ENCODE results near the gene GOLGA8J.
"Not testable (repeated sequence)": the region's sequence is repeated elsewhere in the genome, so short reads cannot be mapped to it uniquely, and the experiment has no call there.

GOLGA8J gene, protein sequence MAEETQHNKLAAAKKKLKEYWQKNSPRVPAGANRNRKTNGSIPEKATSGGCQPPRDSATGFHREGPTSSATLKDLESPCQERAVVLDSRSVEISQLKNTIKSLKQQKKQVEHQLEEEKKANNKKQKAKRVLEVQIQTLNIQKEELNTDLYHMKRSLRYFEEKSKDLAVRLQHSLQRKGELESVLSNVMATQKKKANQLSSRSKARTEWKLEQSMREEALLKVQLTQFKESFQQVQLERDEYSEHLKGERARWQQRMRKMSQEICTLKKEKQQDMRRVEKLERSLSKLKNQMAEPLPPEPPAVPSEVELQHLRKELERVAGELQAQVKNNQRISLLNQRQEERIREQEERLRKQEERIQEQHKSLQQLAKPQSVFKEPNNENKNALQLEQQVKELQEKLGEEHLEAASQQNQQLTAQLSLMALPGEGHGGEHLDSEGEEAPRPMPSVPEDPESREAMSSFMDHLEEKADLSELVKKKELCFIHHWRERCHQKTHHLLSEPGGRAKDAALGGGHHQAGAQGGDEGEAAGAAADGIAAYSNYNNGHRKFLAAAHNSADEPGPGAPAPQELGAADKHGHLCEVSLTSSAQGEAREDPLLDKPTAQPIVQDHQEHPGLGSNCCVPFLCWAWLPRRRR

DNA sequence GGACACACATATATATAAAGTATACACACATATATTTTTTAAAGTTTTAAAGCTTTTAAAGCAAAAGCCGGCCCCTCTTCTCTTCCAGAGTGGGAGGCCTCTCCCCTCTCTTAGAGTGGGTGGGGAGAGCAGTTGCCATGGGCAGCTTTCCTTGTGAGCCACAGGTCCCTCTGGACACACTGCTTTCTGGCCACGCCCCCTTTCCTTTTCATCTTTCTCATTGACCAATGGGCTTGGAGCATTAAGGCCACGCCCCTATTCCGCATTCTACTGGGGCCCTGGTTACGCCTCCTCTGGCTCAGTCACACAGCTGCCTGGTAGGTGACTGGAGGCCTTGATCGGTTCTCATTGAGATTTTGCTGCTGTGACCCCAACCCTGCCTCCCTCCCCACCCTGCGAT is at the start of gene GOLGA8J:
GOLGA8J (plus strand) TSS at position 301 of the 400 bp plus-strand sequence; CDS start at position 399, 98 bp downstream.
- not testable (repeated sequence) for DNase-seq

GRCh38 chr15:30033211-30033610 is 49.5 kb upstream of the GOLGA8J start:
- DNase-seq = no peak

DNA sequence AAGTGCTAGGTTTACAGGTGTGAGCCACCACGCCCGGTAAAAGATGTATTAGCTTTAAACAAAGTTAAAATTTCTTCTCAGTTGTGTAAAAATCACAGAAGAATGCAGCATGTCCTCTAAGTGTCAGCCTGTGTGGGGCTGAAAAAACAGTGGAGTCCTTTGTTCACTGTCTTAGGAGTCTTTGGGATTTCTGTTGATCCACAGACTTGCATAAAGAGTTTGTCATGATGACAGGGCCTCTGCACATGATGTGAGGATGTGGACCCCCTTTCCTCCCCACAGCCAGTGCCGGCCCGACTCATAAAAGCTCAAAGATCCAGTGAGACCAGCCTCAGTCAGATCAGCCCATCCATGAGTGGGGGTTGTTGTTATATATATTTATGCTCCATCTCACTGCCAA is 49.0 kb upstream of the GOLGA8J start:
- no peak for DNase-seq

- no peak for DNase-seq
These were observed 46.6 kb upstream of the GOLGA8J start for GRCh38 chr15:30036036-30036703.

DNA sequence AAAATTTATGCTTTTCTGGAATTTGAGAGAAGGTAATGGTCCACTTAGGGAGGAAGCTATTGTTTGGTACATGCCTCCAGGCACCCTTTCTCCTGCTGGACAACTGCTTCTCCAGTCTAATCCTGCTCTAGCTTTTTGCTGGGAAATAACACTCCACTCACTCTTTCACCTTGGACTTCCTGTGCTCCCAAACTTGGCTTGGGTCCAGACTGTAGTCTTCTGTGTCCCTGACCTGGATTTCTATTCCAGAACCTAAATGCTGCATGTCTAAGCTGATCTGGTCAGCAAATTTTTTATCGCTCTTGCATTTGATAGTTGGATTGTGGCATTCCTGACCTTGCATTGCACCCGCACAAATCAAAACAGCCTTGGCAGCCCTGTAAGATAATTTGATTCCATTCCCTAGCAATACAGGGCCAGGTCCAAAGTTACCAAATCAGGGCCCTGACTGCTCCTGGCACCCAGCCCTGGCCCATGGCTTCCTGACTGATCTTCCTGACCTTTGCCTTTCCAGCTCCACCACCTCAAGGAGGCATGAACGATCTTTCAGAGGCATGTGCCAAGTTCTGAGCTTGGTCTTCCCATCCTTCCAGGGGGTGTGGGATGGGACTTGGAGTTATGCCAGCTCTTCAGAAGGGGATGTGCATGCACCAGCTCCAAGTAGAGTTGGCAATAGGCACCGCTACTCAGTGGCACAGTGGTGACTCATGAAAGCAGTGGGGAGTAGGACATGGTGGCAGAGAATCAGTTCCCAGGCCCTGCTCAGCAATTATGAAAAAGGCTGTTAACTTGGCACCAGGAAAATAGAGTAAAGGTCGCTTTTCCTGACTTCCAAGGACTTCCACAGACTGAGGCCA is 43.9 kb upstream of the GOLGA8J start:
- DNase-seq = no peak

DNA sequence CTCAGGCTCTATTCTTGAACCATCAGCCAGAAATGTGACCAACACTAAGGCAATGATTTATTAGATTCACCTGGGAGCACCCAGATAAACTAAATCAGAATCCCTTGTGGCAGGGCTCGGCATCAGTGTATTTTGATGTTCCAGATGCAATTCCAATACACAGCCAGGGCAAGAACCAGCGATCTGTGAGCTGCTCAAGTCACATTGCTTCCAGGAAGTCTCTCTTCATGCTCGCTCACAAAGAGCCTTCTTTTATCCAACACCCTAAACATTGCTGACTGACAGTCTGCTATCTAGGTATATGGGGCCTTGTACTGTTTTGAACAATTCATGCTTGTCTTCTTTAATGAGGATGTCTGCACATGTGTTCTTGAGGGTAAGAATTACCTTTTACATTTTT is 40.9 kb upstream of the GOLGA8J start:
- DNase-seq = no peak

DNA sequence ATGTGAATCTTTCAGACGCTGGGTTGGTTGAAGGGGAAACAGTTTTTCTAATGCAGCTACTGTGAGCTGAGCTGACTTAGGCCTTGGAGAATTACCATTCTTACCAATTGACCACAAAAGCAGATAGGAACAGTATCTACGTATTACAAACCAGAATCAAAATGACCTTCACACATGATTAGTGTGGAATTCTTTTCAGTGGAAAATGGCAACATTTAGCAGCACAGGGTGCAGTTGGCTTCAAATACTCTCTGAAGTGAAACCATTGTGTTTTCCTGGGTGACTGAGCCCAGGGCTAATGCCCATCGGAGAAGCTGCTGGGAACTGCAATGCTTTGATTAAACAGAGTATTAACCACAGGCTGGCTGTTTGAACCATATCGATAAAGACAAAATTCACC is 40.2 kb upstream of the GOLGA8J start:
- DNase-seq = no peak

DNA sequence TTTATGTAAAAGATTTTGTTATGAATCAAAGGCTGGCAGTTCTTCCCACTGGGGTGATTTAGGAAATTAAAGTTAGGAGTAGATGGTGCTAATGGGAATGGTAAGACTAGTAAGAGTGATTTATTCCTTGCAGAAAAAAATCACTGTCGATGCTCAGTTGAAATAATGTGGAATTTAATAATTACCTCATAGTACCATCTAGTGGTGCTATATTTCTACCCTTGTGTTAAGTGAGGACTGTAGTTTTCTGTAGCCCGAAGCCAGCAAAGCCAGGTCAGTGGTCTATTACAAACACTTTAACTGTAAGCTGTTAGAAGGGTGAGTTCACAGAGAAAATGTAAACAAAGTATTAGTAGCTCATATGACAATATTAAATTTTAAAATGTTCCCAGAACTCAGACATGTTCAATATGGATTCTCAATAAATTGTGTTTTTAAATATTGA is 39.5 kb upstream of the GOLGA8J start:
- no peak for DNase-seq

- DNase-seq = no peak
These were observed 38.4 kb upstream of the GOLGA8J start for GRCh38 chr15:30044377-30044776.

DNA sequence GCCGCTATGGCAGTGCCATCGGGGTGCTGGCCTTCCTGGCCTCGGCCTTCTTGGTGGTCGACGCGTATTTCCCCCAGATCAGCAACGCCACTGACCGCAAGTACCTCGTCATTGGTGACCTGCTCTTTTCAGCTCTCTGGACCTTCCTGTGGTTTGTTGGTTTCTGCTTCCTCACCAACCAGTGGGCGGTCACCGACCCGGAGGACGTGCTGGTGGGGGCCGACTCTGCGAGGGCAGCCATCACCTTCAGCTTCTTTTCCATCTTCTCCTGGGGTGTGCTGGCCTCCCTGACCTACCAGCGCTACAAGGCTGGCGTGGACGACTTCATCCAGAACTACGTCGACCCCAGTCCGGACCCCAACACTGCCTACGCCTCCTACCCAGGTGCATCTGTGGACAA is 37.9 kb upstream of the GOLGA8J start:
- not testable (repeated sequence) for DNase-seq

DNA sequence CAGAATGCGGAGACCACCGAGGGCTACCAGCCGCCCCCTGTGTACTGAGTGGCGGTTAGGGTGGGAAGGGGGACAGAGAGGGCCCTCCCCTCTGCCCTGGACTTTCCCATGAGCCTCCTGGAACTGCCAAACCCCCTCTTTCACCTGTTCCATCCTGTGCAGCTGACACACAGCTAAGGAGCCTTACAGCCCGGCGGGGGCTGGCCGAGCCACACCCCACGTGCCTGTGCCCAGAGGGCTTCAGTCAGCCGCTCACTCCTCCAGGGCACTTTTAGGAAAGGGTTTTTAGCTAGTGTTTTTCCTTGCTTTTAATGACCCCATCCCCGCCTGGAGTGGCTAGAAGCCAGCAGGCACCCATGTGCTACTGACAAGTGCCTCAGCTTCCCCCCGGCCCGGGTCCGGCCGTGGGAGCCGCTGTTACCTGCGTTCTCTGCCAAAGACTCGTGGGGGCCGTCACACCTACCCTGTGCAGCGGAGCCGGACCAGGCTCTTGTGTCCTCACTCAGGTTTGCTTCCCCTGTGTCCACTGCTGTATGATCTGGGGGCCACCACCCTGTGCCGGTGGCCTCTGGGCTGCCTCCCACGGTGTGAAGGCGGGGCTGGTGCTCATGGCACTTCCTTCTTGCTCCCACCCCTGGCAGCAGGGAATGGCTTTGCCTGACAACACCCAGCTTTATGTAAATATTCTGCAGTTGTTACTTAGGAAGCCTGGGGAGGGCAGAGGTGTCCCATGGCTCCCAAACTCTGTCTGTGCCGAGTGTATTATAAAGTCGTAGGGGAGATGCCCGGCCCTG is 37.3 kb upstream of the GOLGA8J start:
- DNase-seq = not testable (repeated sequence)

- no peak for DNase-seq
These were observed 36.3 kb upstream of the GOLGA8J start for GRCh38 chr15:30046430-30046829.

GRCh38 chr15:30055604-30056003 is 27.2 kb upstream of the GOLGA8J start:
- no peak for DNase-seq

- no peak for DNase-seq
These were observed 26.6 kb upstream of the GOLGA8J start for GRCh38 chr15:30056166-30056565.

DNA sequence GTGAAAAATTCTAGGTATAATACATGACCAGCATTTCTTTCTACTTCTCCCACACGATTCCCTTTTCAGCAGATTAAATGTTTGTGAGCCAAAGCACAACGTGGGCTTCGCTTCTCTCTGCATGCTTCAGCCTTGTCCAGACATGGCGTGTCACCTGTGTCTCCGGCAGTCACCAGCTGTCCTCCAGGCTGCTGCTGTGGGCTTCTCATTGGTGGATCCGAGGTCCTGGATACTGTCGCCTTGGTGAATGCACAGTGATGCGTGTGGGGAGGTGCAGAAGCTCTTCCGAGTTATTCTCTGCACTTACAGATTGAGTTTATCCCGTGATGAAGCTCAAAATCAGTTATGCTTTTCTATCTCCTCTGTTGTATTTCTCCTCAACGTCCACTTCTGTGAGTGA is 23.0 kb upstream of the GOLGA8J start:
- DNase-seq = no peak

DNA sequence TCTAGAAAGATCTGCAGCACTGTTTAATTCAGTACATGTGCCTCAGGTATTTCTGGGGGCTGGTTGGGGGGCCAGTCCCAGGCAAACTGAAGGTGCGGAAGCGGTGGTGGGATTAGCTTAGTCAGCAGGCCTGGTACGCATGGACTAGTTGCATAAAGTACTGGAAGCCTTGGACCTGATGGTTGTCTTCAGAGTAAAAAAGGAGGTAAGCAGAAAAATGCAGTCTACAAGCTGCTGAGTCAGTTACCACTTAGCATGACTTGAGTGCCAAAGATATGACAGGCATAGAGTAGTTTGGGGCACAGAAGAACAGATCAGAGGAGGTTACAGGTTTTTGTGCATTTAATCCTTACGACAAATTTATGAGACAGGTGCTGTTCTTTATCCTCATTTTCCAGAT is 19.9 kb upstream of the GOLGA8J start:
- no peak for DNase-seq

DNA sequence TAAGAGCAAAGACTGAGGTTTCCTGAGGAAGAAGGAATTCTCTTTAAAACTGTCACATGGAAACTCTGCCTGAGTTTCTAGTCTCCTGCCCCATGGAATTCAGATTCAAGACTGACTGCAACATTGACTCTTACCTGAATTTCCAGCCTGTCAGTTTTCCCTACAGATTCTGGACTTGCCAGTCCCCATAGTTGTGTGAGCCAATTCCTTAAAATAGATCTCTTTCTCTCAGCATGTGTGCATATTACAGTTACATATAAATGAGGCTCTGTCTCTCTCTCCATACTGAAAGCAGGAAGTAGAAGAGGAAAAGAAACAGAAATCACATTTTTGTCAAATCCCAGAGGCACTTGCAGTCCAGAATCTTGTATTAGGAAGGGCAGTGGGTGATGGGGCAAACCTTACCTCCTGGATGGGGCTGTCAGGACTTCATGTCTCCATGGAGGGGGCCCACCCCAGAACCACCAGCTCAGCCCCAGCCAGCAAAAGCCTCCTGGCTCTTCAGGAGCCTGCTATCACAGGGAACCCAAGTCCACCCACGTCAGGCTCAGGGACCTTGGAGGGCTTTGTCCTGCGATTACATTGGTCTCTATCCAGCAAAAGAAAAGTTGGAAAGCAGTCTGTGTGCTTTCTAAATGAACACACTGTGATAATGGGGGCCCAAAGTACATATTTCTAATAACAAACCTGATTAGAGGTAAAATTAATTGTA is 18.8 kb upstream of the GOLGA8J start:
- no peak for DNase-seq

DNA sequence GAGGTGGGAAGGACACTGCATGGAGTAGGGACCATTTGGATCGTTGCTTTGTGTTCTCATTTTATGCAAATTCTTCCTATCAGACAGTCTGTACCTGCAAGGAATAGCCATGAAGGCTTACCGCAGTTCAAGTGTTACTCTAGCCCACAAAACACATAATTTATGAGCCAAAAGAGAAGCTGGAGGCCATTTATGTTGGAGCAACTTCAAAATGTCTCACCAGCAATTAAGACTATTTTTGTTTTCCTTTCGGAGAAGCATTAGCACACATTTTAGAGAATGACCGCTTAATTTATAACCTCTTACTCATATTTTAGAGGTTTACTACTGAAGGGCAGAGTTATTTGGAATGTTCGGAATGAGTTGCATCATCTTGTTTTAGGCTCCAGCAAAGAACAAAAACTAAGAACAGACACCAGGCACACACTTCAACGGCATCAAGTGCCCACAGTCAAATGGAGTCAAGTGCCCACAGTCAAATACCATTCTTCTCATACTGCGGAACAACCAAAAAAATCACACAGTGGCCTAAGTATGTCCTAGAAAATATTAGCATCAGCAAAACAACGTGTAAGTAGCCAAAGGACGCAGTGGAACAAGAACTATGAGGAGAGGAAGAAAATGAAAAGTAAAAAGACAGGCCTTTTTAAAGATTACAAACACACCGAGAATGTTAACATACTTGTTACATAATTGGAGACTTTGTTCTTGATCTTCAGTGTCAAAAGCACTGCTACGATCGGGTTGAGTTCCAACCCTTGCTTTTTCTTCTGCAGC is 17.5 kb upstream of the GOLGA8J start:
- DNase-seq = no peak

- DNase-seq = no peak
These were observed 14.4 kb upstream of the GOLGA8J start for GRCh38 chr15:30068326-30068725.

DNA sequence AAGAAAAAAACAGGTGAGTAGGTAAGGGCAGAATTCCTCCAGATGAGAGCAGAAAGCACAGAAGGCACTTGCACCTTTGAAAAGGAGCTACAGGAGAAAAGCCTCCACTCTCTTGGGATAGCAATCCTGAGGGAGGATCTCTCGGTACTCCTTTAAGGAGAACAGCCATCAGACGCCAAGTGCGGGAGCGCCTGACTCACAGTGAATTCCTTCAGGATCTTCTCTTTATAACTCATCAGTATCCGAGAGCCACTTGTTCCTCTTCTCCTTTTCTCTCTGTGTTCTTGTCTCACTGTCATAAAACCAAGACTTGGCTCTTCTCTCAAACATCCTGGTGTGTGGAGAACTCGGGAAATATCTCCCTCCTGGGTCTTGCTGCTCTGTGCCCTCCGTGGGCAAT is 10.1 kb upstream of the GOLGA8J start:
- no peak for DNase-seq

- no peak for DNase-seq
These were observed 8.8 kb upstream of the GOLGA8J start for GRCh38 chr15:30073915-30074314.

Measured in NCI-H2107 (cell line).